Measurements from ENCODE around the gene MBD3L3.
"Not testable (repeated sequence)": the region's sequence is repeated elsewhere in the genome, so short reads cannot be mapped to it uniquely, and the experiment has no call there.

- TF ChIP-seq EZH2 (IDR thresholded peaks at IDR 0.05; ENCODE audit: insufficient read depth, poor library complexity, severe bottlenecking); EZH2phosphoT487 (IDR thresholded peaks at IDR 0.05; ENCODE audit: insufficient read depth, low read depth): not testable (repeated sequence)
These were observed 9.5 kb downstream of the MBD3L3 start, which contains the start of gene MBD3L2 for GRCh38 chr19:7049021-7049420.

All from GM23248 (cell line).